Activated CD4-positive, alpha-beta memory T cell treated with anti-CD3 and anti-CD28 coated beads, Interleukin-2, amount 10 ng/mL, durations not matched to agents 7 days and 5 days (primary cell): ENCODE measurements around the gene TMEM109. TPM values are rescaled to one million over a fixed set of nuclear protein-coding genes. Genes with fewer than 3 reads are reported as not detected.

Experiments
- CTCF ChIA-PET: fragments of 350-600 bp; sonication (Branson Sonifier 250); formaldehyde crosslinking; loops from one replicate; lab custom pipeline; 2021; ENCODE audit warnings: antibody characterized with exemption, inconsistent platforms; lab: Charles Lee
- POLR2A ChIA-PET: fragments of 350-600 bp; sonication (Branson Sonifier 250); formaldehyde crosslinking; loops from one replicate; lab custom pipeline; 2021; ENCODE audit warnings: antibody characterized with exemption; lab: Charles Lee
- DNase-seq: peaks from one replicate; pipeline ENCODE4 v3.0.0-alpha.2; 2020
- H3K27ac Mint-ChIP-seq: one replicate; pipeline ENCODE4 v1.8.0; 2021; ENCODE audit warnings: mild to moderate bottlenecking, mixed read lengths
- H3K27me3 Mint-ChIP-seq: one replicate; pipeline ENCODE4 v1.8.0; 2021; ENCODE audit warnings: mixed read lengths
- H3K36me3 Mint-ChIP-seq: one replicate; pipeline ENCODE4 v1.8.0; 2021; ENCODE audit warnings: low read depth, mixed read lengths
- H3K4me1 Mint-ChIP-seq: one replicate; pipeline ENCODE4 v1.8.0; 2021; ENCODE audit warnings: mixed read lengths
- H3K4me3 Mint-ChIP-seq: one replicate; pipeline ENCODE4 v1.8.0; 2021; ENCODE audit warnings: mild to moderate bottlenecking, mixed read lengths
- H3K9me3 Mint-ChIP-seq: one replicate; pipeline ENCODE4 v1.8.0; 2021; ENCODE audit warnings: mixed read lengths
- total RNA-seq, 2 experiments: library from RNA; stranded (reverse); gene quantifications; one replicate each; pipeline ENCODE4 v1.2.3, GENCODE V29; 2021

Gene TMEM109
- total RNA-seq, 2 experiments from 2014 or later, result 101 to 110 TPM

DNA sequence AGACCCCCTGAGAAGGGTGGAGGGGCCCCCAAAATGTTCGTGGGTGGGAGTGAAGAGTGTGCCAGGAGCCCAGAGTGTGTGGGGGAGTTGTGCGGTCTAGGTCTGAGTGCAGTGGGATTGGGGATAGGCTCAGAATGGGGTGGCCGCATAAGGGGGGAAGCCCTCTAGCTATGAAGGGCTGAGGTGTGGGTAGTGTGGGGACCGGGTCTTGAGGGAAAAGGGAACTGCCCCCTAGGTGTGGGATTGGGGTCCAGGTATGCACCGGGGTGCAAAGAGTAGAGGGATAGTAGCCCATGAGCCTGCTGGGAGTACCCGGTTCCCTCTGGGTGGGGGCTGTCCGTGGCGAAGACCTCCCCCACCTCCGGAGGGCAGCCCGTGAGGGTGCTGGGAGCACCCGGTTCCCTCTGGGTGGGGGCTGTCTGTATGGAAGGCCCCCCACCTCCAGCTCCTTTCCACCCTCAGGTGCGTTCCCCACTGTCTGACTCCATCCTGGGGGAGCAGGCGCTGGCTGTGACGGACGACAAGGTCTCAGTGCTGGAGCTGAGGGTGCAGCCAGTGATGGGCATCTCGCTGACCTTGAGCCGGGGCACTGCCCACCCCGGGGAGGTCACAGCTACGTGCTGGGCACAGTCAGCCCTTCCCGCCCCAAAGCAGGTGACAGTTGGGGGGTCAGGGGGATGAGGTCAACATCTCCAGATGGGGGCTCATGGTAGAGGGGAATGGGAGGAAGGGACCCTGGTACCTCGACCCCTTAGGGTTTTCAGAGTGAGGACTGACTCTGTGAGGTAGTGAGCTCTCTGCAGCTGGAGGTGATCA is 21.0 kb downstream of the TMEM109 start:
- no peak overlapping the region for H3K27ac Mint-ChIP-seq
- no peak overlapping the region for H3K4me3 Mint-ChIP-seq
- H3K36me3 Mint-ChIP-seq, result no peaks in the 10 kb centered on the region
- ChIA-PET POLR2A (interaction anchor here (1.0 to 1.1 kb wide), 2 partner anchors 11 to 19 kb away, joined by 3 read pairs; no protein-coding TSS in a partner anchor), CTCF (no interaction called here)
- H3K9me3 Mint-ChIP-seq, result no peaks in the 10 kb centered on the region
- no peak for DNase-seq
- peaks cover 8% of the 10 kb centered on the region for H3K27me3 Mint-ChIP-seq
- no peaks in the 10 kb centered on the region for H3K4me1 Mint-ChIP-seq

DNA sequence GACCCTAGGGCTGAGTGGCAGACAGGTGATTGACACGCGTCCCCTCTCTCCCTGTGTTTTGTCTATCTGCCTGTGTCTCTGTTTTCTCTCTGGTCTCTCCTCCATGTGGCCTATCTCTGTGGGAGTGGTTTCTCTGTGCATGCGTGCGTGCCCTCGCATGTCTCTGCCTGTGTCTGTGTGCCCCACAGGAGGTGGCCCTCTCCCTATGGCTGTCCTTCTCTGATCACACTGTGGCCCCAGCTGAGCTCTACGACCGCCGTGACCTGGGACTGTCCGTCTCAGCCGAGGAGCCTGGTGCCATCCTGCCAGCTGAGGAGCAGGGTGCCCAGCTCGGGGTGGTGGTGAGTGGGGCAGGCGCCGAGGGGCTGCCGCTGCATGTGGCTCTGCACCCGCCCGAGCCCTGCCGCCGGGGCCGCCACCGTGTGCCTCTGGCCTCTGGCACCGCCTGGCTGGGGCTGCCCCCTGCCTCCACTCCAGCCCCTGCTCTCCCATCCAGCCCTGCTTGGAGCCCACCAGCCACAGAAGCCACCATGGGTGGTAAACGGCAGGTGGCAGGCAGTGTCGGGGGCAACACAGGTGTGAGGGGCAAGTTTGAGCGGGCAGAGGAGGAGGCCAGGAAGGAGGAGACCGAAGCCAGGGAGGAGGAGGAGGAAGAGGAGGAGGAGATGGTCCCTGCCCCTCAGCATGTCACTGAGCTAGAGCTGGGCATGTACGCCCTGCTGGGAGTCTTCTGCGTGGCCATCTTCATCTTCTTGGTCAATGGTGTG is 21.9 kb downstream of the TMEM109 start:
- H3K27me3 Mint-ChIP-seq, result peaks cover 4% of the 10 kb centered on the region
- H3K9me3 Mint-ChIP-seq, result no peaks in the 10 kb centered on the region
- H3K4me3 Mint-ChIP-seq, result no peak overlapping the region
- ChIA-PET CTCF (no interaction called here), POLR2A (no interaction called here)
- no peak for DNase-seq
- H3K4me1 Mint-ChIP-seq, result no peaks in the 10 kb centered on the region
- no peaks in the 10 kb centered on the region for H3K36me3 Mint-ChIP-seq
- no peak overlapping the region for H3K27ac Mint-ChIP-seq

DNA sequence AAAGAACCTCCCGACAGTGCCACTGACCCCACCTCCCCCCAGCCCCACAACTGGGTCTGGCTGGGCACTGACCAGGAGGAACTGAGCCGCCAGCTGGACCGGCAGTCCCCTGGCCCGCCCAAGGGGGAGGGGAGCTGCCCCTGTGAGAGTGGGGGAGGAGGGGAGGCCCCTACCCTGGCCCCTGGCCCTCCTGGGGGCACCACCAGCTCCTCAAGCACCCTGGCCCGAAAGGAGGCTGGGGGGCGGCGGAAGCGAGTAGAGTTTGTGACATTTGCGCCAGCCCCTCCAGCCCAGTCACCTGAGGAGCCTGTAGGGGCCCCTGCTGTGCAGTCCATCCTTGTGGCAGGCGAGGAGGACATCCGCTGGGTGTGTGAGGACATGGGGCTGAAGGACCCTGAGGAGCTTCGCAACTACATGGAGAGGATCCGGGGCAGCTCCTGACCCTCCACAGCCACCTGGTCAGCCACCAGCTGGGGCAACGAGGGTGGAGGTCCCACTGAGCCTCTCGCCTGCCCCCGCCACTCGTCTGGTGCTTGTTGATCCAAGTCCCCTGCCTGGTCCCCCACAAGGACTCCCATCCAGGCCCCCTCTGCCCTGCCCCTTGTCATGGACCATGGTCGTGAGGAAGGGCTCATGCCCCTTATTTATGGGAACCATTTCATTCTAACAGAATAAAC is 22.6 kb downstream of the TMEM109 start:
- ChIA-PET POLR2A (no interaction called here), CTCF (no interaction called here)
- H3K27me3 Mint-ChIP-seq, result peaks cover 1% of the 10 kb centered on the region
- no peak overlapping the region for H3K4me3 Mint-ChIP-seq
- no peak for DNase-seq
- H3K9me3 Mint-ChIP-seq, result no peaks in the 10 kb centered on the region
- H3K4me1 Mint-ChIP-seq, result no peaks in the 10 kb centered on the region
- no peak overlapping the region for H3K27ac Mint-ChIP-seq
- H3K36me3 Mint-ChIP-seq, result no peaks in the 10 kb centered on the region

GRCh38 chr11:60937144-60937527 is 23.2 kb downstream of the TMEM109 start:
- Mint-ChIP-seq H3K4me1 (no peaks in the 10 kb centered on the region), H3K9me3 (no peaks in the 10 kb centered on the region), H3K27ac (no peak overlapping the region)

GRCh38 chr11:60937811-60938210 is 23.9 kb downstream of the TMEM109 start:
- Mint-ChIP-seq H3K9me3 (no peaks in the 10 kb centered on the region), H3K4me3 (no peak overlapping the region), H3K4me1 (no peaks in the 10 kb centered on the region), H3K27ac (no peak overlapping the region), H3K27me3 (peaks cover 1% of the 10 kb centered on the region), H3K36me3 (no peaks in the 10 kb centered on the region)
- no peak for DNase-seq
- ChIA-PET POLR2A (no interaction called here), CTCF (no interaction called here)

More at GRCh38 chr11:60937144-60937527, 23.2 kb downstream of the TMEM109 start:
- Mint-ChIP-seq H3K27me3 (peaks cover 1% of the 10 kb centered on the region), H3K4me3 (no peak overlapping the region), H3K36me3 (no peaks in the 10 kb centered on the region)
- ChIA-PET POLR2A (no interaction called here), CTCF (no interaction called here)
- DNase-seq, result no peak

GRCh38 chr11:60938500-60938899 is 24.5 kb downstream of the TMEM109 start:
- ChIA-PET POLR2A (no interaction called here), CTCF (no interaction called here)
- peaks cover 1% of the 10 kb centered on the region for H3K27me3 Mint-ChIP-seq
- H3K4me1 Mint-ChIP-seq, result no peaks in the 10 kb centered on the region
- no peak for DNase-seq
- no peaks in the 10 kb centered on the region for H3K36me3 Mint-ChIP-seq
- no peaks in the 10 kb centered on the region for H3K9me3 Mint-ChIP-seq
- no peak overlapping the region for H3K27ac Mint-ChIP-seq
- no peak overlapping the region for H3K4me3 Mint-ChIP-seq

DNA sequence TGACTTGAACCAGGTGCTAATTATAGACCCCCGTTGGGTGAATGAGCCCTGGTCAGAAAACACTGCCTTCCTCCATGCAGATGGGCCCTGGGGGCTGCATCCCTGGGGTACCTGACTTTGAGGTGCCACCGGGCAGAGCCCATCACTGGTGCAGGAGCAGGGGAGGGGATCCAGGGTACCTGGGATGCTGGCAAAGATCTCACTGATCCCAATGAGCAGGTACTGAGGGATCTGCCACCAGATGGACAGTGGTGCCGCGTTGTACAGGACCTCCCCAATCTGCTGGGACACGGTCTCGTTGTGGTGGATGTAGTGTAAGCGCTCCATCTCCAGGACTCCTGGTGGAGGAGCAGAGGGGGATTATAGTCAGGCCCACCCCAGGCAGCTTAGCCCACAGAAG is 25.3 kb downstream of the TMEM109 start:
- Mint-ChIP-seq H3K27ac (no peak overlapping the region), H3K36me3 (no peaks in the 10 kb centered on the region), H3K4me1 (no peaks in the 10 kb centered on the region), H3K4me3 (no peak overlapping the region), H3K27me3 (peaks cover 4% of the 10 kb centered on the region), H3K9me3 (no peaks in the 10 kb centered on the region)
- ChIA-PET CTCF (interaction anchor here (1.3 to 2.3 kb wide), 3 partner anchors 15 to 52 kb away, joined by 4 to 8 read pairs (median 5); no protein-coding TSS in a partner anchor), POLR2A (interaction anchor here (1.0 to 1.1 kb wide), 2 partner anchors 8 to 25 kb away, joined by 3 read pairs; no protein-coding TSS in a partner anchor)
- no peak for DNase-seq

GRCh38 chr11:60939855-60940254 is 25.9 kb downstream of the TMEM109 start:
- POLR2A ChIA-PET, result interaction anchor here (1.0 to 1.1 kb wide), 3 partner anchors 8 to 25 kb away, joined by 3 to 5 read pairs (median 3); no protein-coding TSS in a partner anchor
- CTCF ChIA-PET, result interaction anchor here (1.3 to 2.3 kb wide), 3 partner anchors 15 to 53 kb away, joined by 4 to 8 read pairs (median 5); no protein-coding TSS in a partner anchor
- no peak for DNase-seq
- Mint-ChIP-seq H3K4me1 (no peaks in the 10 kb centered on the region), H3K4me3 (no peak overlapping the region), H3K9me3 (no peaks in the 10 kb centered on the region), H3K27me3 (peaks cover 4% of the 10 kb centered on the region), H3K36me3 (no peaks in the 10 kb centered on the region), H3K27ac (no peak overlapping the region)

DNA sequence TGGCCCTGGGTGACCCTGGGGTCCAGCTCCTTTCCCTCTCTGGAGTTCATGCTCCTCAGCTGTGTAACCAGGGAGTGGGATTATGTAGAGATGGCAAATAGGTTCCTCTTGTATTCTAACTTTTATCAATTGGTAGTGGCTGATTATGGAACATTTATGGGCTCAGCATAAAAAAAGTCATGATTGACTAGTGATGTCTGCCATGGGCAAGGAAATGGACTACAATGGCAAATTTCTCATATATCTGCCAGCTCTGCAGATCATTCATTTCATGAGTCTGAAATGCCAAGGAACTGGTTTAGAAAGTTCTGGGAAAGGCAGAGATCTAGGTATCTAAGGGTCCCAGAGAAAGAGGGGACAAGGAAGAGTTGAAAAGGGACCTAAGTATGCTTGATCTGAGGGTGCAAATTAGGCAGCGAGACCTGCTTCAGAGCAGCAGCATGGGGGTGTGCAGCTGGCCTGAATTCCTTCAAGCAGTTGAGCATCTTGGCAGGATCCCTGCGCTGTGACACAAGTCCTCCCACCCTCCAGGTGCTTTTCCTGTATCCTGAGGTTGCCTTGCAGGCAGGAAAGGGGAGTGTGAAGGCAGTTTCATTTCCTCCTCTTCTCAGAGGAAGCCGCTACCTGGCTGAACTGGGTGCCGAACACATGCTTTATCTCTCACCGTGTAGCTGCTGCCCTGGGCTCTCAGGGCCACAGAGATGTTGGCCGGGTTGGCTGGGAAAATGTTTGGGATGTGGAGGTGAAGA is 27.6 kb downstream of the TMEM109 start:
- H3K27me3 Mint-ChIP-seq, result peaks cover 8% of the 10 kb centered on the region
- ChIA-PET CTCF (interaction anchor here (1.5 to 2.3 kb wide), 2 partner anchors 26 to 29 kb away, joined by 3 to 8 read pairs; no protein-coding TSS in a partner anchor), POLR2A (no interaction called here)
- H3K27ac Mint-ChIP-seq, result no peak overlapping the region
- no peak for DNase-seq
- H3K36me3 Mint-ChIP-seq, result no peaks in the 10 kb centered on the region
- no peaks in the 10 kb centered on the region for H3K4me1 Mint-ChIP-seq
- H3K9me3 Mint-ChIP-seq, result no peaks in the 10 kb centered on the region
- H3K4me3 Mint-ChIP-seq, result no peak overlapping the region

- H3K36me3 Mint-ChIP-seq, result no peaks in the 10 kb centered on the region
- CTCF ChIA-PET, result interaction anchor here (1.5 kb wide), 1 partner anchor 28 kb away, joined by 3 read pairs; no protein-coding TSS in a partner anchor
Measured at GRCh38 chr11:60942219-60942618, 28.3 kb downstream of the TMEM109 start.

GRCh38 chr11:60942970-60943565 is 29.1 kb downstream of the TMEM109 start:
- H3K27ac Mint-ChIP-seq, result no peak overlapping the region
- H3K27me3 Mint-ChIP-seq, result peaks cover 8% of the 10 kb centered on the region
- CTCF ChIA-PET, result interaction anchor here (1.5 kb wide), 1 partner anchor 27 kb away, joined by 3 read pairs; no protein-coding TSS in a partner anchor
- H3K9me3 Mint-ChIP-seq, result no peaks in the 10 kb centered on the region
- no peaks in the 10 kb centered on the region for H3K4me1 Mint-ChIP-seq
- no peak for DNase-seq
- H3K36me3 Mint-ChIP-seq, result no peaks in the 10 kb centered on the region
- no peak overlapping the region for H3K4me3 Mint-ChIP-seq
- POLR2A ChIA-PET, result interaction anchor here (1.1 to 1.6 kb wide), 2 partner anchors 13 to 28 kb away, joined by 3 to 4 read pairs; partner anchors contain the start of gene CD6

More at GRCh38 chr11:60942219-60942618, 28.3 kb downstream of the TMEM109 start:
- Mint-ChIP-seq H3K4me3 (no peak overlapping the region), H3K27me3 (peaks cover 9% of the 10 kb centered on the region), H3K27ac (no peak overlapping the region), H3K4me1 (no peaks in the 10 kb centered on the region), H3K9me3 (no peaks in the 10 kb centered on the region)
- POLR2A ChIA-PET, result interaction anchor here (1.1 to 1.6 kb wide), 2 partner anchors 12 to 29 kb away, joined by 3 to 4 read pairs; partner anchors contain the start of gene CD6
- DNase-seq, result no peak
